GM23248 (cell line): Measurements from ENCODE around the gene FEZF2. TPM values are rescaled to one million over a fixed set of nuclear protein-coding genes. Genes with fewer than 3 reads are reported as not detected.

ENCODE experiments used
- DNase-seq: peaks from one replicate; pipeline ENCODE4 v3.0.0-alpha.2; 2015
- H2AFZ ChIP-seq: fragments of 200-600 bp; sonication (generic); 2 replicates; pipeline ENCODE4 v1.6.1; 2016; ENCODE audit warnings: antibody characterized with exemption
- H3F3A ChIP-seq: fragments of 200-600 bp; sonication (generic); 2 replicates; pipeline ENCODE4 v1.6.1; 2016; ENCODE audit warnings: mild to moderate bottlenecking, antibody characterized with exemption, mixed run types; ENCODE audit not compliant: insufficient read depth
- H3K27ac ChIP-seq: fragments of 200-600 bp; sonication (generic); 2 replicates; pipeline ENCODE4 v1.5.1; 2016; ENCODE audit warnings: mild to moderate bottlenecking
- H3K27me3 ChIP-seq: fragments of 200-600 bp; sonication (generic); replicated peaks from 2 replicates; pipeline ENCODE4 v1.6.1; 2016; ENCODE audit warnings: mild to moderate bottlenecking; ENCODE audit not compliant: insufficient read depth
- H3K36me3 ChIP-seq: fragments of 200-600 bp; sonication (generic); 2 replicates; pipeline ENCODE4 v1.6.1; 2016; ENCODE audit warnings: low read depth, mild to moderate bottlenecking
- H3K4me1 ChIP-seq: fragments of 200-600 bp; sonication (generic); 2 replicates; pipeline ENCODE4 v1.6.1; 2016; ENCODE audit warnings: mild to moderate bottlenecking; ENCODE audit not compliant: insufficient read depth
- H3K4me2 ChIP-seq: fragments of 200-600 bp; sonication (generic); one replicate; pipeline ENCODE4 v1.6.1; 2016; ENCODE audit warnings: mild to moderate bottlenecking; ENCODE audit not compliant: unreplicated experiment
- H3K4me3 ChIP-seq: fragments of 200-600 bp; sonication (generic); 2 replicates; pipeline ENCODE4 v1.5.1; 2016; ENCODE audit warnings: mild to moderate bottlenecking
- H3K79me2 ChIP-seq: fragments of 200-600 bp; sonication (generic); 2 replicates; pipeline ENCODE4 v1.6.1; 2016; ENCODE audit warnings: mild to moderate bottlenecking; ENCODE audit not compliant: insufficient read depth
- H3K9ac ChIP-seq: fragments of 200-600 bp; sonication (generic); 2 replicates; pipeline ENCODE4 v1.6.1; 2016; ENCODE audit warnings: mild to moderate bottlenecking
- H3K9me2 ChIP-seq: fragments of 200-600 bp; sonication (generic); 2 replicates; pipeline ENCODE4 v1.6.1; 2016; ENCODE audit warnings: mixed run types, mild to moderate bottlenecking, moderate library complexity; ENCODE audit not compliant: insufficient read depth
- H3K9me3 ChIP-seq: fragments of 200-600 bp; sonication (generic); one replicate; pipeline ENCODE4 v1.6.1; 2017; ENCODE audit warnings: low read depth
- H4K20me1 ChIP-seq: fragments of 200-600 bp; sonication (generic); 2 replicates; pipeline ENCODE4 v1.6.0; 2016; ENCODE audit not compliant: insufficient read depth
- EZH2 ChIP-seq: fragments of 200-600 bp; sonication (generic); IDR thresholded peaks from 2 replicates; pipeline ENCODE4 v1.6.1; 2018; ENCODE audit warnings: antibody characterized with exemption, mild to moderate bottlenecking; ENCODE audit not compliant: insufficient read depth, poor library complexity, severe bottlenecking
- EZH2phosphoT487 ChIP-seq: fragments of 200-600 bp; sonication (generic); IDR thresholded peaks from 2 replicates; pipeline ENCODE4 v1.6.1; 2018; ENCODE audit warnings: antibody characterized with exemption, moderate library complexity, mild to moderate bottlenecking, low read depth; ENCODE audit not compliant: insufficient read depth
- WGBS, 2 experiments: methylation state at CpG; one replicate each; pipeline ENCODE4 v1.1.6; 2015 to 2017; ENCODE audit warnings: low lambda C conversion rate in 2 of 2, low coverage in 1 of 2; ENCODE audit errors: missing lambda C conversion rate in 2 of 2; 5-methylcytosine and 5-hydroxymethylcytosine counted together
- in situ Hi-C: fragments of 300-500 bp; cut with MboI; formaldehyde crosslinking; loops from 2 replicates; pipeline ENCODE4 v1.15.0; 2020
- polyA plus RNA-seq: library from polyadenylated mRNA; unstranded; fragments of >200 nt; fragmentation: Nextera tagmentation; extraction: Ambion mirVana; gene quantifications from 2 replicates; pipeline ENCODE4 v1.2.1, GENCODE V29; 2016
- total RNA-seq: library from RNA; depleted of rRNA; stranded (reverse); fragments of >200 nt; shearing (Covaris generic); gene quantifications from 2 replicates; pipeline ENCODE4 v1.2.3, GENCODE V29; 2014

Gene FEZF2
- total and polyA plus RNA-seq, 2 experiments from 2014 or later = not detected

- H3K4me1 ChIP-seq = no peaks in the 10 kb centered on the region
- H3K36me3 ChIP-seq = no peaks in the 10 kb centered on the region
- no peak for DNase-seq
- H3F3A ChIP-seq = no peaks in the 10 kb centered on the region
- no peaks in the 10 kb centered on the region for H3K9me2 ChIP-seq
- H3K9me3 ChIP-seq = no peaks in the 10 kb centered on the region
- no peak for TF ChIP-seq EZH2
- no peaks in the 10 kb centered on the region for H3K79me2 ChIP-seq
- no peak overlapping the region for H3K9ac ChIP-seq
- H2AFZ ChIP-seq = no peak overlapping the region
- no peak overlapping the region for H3K4me2 ChIP-seq
- no peak overlapping the region for H3K4me3 ChIP-seq
- H4K20me1 ChIP-seq = no peaks in the 10 kb centered on the region
- H3K27me3 ChIP-seq = no peaks in the 10 kb centered on the region
- no peak overlapping the region for H3K27ac ChIP-seq
- in situ Hi-C loops = no loop called here
- WGBS, 2 experiments = 80 to 86% methylated on average over 3 of the region's 3 CpGs
Measured at GRCh38 chr3:62403765-62404164, 30.4 kb upstream of the FEZF2 start.

DNA sequence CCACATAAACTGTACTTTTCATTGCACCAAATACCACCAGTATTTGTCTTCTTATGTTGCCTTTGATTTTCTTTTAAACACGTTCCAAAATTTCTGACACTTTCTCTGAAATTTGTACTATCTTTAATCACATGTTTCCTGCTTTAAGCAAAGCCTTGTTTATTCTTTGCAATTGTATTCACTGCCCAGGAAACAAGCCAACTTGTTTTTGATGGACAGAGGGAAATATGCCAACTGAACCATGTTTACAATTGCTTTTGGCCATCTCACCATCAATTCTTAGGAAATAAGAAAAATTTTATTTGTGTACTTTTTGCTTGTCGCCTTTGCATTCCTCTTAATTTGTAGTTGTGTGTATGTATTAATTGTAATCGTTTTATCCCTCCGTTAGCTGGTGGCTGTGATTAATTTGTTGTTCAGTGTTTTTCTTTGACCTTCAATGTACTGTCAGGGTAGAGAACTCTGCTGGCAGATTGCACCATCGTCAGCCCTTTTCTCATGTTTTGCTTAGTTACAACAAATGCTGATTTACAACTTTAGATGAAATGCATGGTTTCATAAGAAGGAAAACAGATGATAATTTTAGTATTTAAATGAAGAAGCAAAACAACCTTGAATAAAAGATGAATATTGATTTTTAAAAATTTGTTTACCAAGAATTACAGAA is 19.4 kb upstream of the FEZF2 start:
- H3K4me3 ChIP-seq = no peak overlapping the region
- TF ChIP-seq EZH2 = no peak
- TF ChIP-seq EZH2phosphoT487 = no peak
- no peak for DNase-seq
- no peak overlapping the region for H2AFZ ChIP-seq
- H3K9ac ChIP-seq = no peak overlapping the region
- H3K4me2 ChIP-seq = no peak overlapping the region
- no peaks in the 10 kb centered on the region for H3K36me3 ChIP-seq
- no peaks in the 10 kb centered on the region for H4K20me1 ChIP-seq
- no peak overlapping the region for H3K27ac ChIP-seq
- no peaks in the 10 kb centered on the region for H3K27me3 ChIP-seq
- H3K9me2 ChIP-seq = no peaks in the 10 kb centered on the region
- in situ Hi-C loops = no loop called here
- H3F3A ChIP-seq = no peaks in the 10 kb centered on the region
- 27 to 30% methylated on average over 5 of the region's 5 CpGs for WGBS, 2 experiments
- H3K4me1 ChIP-seq = no peaks in the 10 kb centered on the region
- H3K9me3 ChIP-seq = no peaks in the 10 kb centered on the region
- no peaks in the 10 kb centered on the region for H3K79me2 ChIP-seq

GRCh38 chr3:62387251-62387650 is 13.9 kb upstream of the FEZF2 start:
- no peaks in the 10 kb centered on the region for H3K9me3 ChIP-seq
- no peaks in the 10 kb centered on the region for H3K79me2 ChIP-seq
- no peak overlapping the region for H2AFZ ChIP-seq
- no peaks in the 10 kb centered on the region for H4K20me1 ChIP-seq
- no peak overlapping the region for H3K4me3 ChIP-seq
- no peaks in the 10 kb centered on the region for H3F3A ChIP-seq
- no peak for TF ChIP-seq EZH2phosphoT487
- TF ChIP-seq EZH2 = no peak
- peaks cover 10% of the 10 kb centered on the region; the same call in 1 of the 2 replicates for H3K27me3 ChIP-seq
- no peak overlapping the region for H3K27ac ChIP-seq
- H3K4me2 ChIP-seq = no peak overlapping the region
- no peak for DNase-seq
- no peaks in the 10 kb centered on the region for H3K4me1 ChIP-seq
- no peaks in the 10 kb centered on the region for H3K36me3 ChIP-seq
- no peaks in the 10 kb centered on the region for H3K9me2 ChIP-seq
- in situ Hi-C loops = no loop called here
- 54 to 56% methylated on average over 3 of the region's 3 CpGs for WGBS, 2 experiments
- no peak overlapping the region for H3K9ac ChIP-seq

GRCh38 chr3:62379321-62379798 is 6.0 kb upstream of the FEZF2 start:
- Histone ChIP-seq H3K27ac (no peak overlapping the region), H3K4me2 (no peak overlapping the region), H3K27me3 (peaks cover 89% of the 10 kb centered on the region), H3K9me3 (no peaks in the 10 kb centered on the region), H3K36me3 (no peaks in the 10 kb centered on the region), H3K79me2 (no peaks in the 10 kb centered on the region), H3K4me1 (no peaks in the 10 kb centered on the region; the same call in 1 of the 2 replicates), H3F3A (no peaks in the 10 kb centered on the region), H4K20me1 (no peaks in the 10 kb centered on the region), H3K9me2 (no peaks in the 10 kb centered on the region), H2AFZ (no peak overlapping the region), H3K4me3 (no peak overlapping the region), H3K9ac (no peak overlapping the region)
- DNase-seq = no peak
- 9 to 12% methylated on average over 21 of the region's 21 CpGs for WGBS, 2 experiments
- in situ Hi-C loops = no loop called here
- TF ChIP-seq EZH2 = peak; percentile 64
- TF ChIP-seq EZH2phosphoT487 = no peak
